KMS-11 (cell line): ENCODE measurements around the gene RFTN2.

ENCODE experiments used
- H2AFZ ChIP-seq: fragments of 200-600 bp; sonication (generic); 2 replicates; pipeline ENCODE4 v1.6.1; 2016; ENCODE audit warnings: antibody characterized with exemption, mixed run types, low read depth
- H3K27ac ChIP-seq: fragments of 200-600 bp; sonication (generic); 2 replicates; pipeline ENCODE4 v1.6.1; 2016; ENCODE audit warnings: mild to moderate bottlenecking, mixed run types
- H3K27me3 ChIP-seq: fragments of 200-600 bp; sonication (generic); 2 replicates; pipeline ENCODE4 v1.6.1; 2017; ENCODE audit warnings: mild to moderate bottlenecking, low read depth, mixed run types, moderate library complexity; ENCODE audit not compliant: insufficient read depth
- H3K36me3 ChIP-seq: fragments of 200-600 bp; sonication (generic); 2 replicates; pipeline ENCODE4 v1.6.1; 2017; ENCODE audit warnings: mild to moderate bottlenecking, mixed run types; ENCODE audit not compliant: insufficient read depth
- H3K4me1 ChIP-seq: fragments of 200-600 bp; sonication (generic); 2 replicates; pipeline ENCODE4 v1.6.1; 2016; ENCODE audit warnings: mild to moderate bottlenecking, low read depth, mixed run types; ENCODE audit not compliant: poor library complexity, severe bottlenecking
- H3K4me2 ChIP-seq: fragments of 200-600 bp; sonication (generic); 2 replicates; pipeline ENCODE4 v1.7.0; 2016; ENCODE audit warnings: mild to moderate bottlenecking, mixed run types
- H3K4me3 ChIP-seq: fragments of 200-600 bp; sonication (generic); IDR thresholded peaks from 2 replicates; pipeline ENCODE4 v1.6.1; 2017; ENCODE audit warnings: low read depth, low read length, mixed read lengths; ENCODE audit not compliant: insufficient read depth
- H3K79me2 ChIP-seq: fragments of 200-600 bp; sonication (generic); 2 replicates; pipeline ENCODE4 v1.6.1; 2016; ENCODE audit warnings: low read depth, mixed run types; ENCODE audit not compliant: insufficient read depth
- H3K9ac ChIP-seq: fragments of 200-600 bp; sonication (generic); 2 replicates; pipeline ENCODE4 v1.6.1; 2016; ENCODE audit warnings: mild to moderate bottlenecking, mixed run types
- H4K20me1 ChIP-seq: fragments of 200-600 bp; sonication (generic); 2 replicates; pipeline ENCODE4 v1.6.1; 2016; ENCODE audit warnings: mild to moderate bottlenecking, mixed run types; ENCODE audit not compliant: insufficient read depth
- CTCF ChIP-seq: fragments of 200-600 bp; sonication (generic); conservative IDR thresholded peaks from 2 replicates; pipeline ENCODE4 v1.6.1; 2017; ENCODE audit warnings: low read depth, mild to moderate bottlenecking, antibody characterized with exemption, low read length, moderate library complexity, mixed read lengths

The RFTN2 gene

GRCh38 chr2:197675246-197675645 lies at the start of gene RFTN2:
Gene RFTN2 (minus strand): TSS chr2:197675587. CDS start chr2:197675458, 129 bp downstream.
- Histone ChIP-seq H3K79me2 (no peaks in the 10 kb centered on the region), H2AFZ (no peak within 1 kb of the TSS), H3K27ac (no peak within 1 kb of the TSS), H4K20me1 (no peaks in the 10 kb centered on the region), H3K4me3 (no peak within 1 kb of the TSS), H3K4me1 (no peaks in the 10 kb centered on the region), H3K4me2 (no peak within 1 kb of the TSS), H3K27me3 (no peaks in the 10 kb centered on the region), H3K9ac (no peak within 1 kb of the TSS), H3K36me3 (no peaks in the 10 kb centered on the region)
- no peak for TF ChIP-seq CTCF

GRCh38 chr2:197717863-197718262 lies 42.5 kb upstream of the RFTN2 start:
- no peak overlapping the region for H3K27ac ChIP-seq
- H2AFZ ChIP-seq, result no peak overlapping the region
- H3K4me1 ChIP-seq, result no peaks in the 10 kb centered on the region
- TF ChIP-seq CTCF, result no peak
- H4K20me1 ChIP-seq, result no peaks in the 10 kb centered on the region
- H3K9ac ChIP-seq, result no peak overlapping the region
- H3K36me3 ChIP-seq, result no peaks in the 10 kb centered on the region
- H3K4me3 ChIP-seq, result no peak overlapping the region
- no peaks in the 10 kb centered on the region for H3K27me3 ChIP-seq
- no peak overlapping the region for H3K4me2 ChIP-seq
- no peaks in the 10 kb centered on the region for H3K79me2 ChIP-seq

- Histone ChIP-seq H3K4me2 (no peak overlapping the region), H3K27ac (no peak overlapping the region), H4K20me1 (peaks cover 16% of the 10 kb centered on the region), H3K79me2 (peaks cover 20% of the 10 kb centered on the region), H3K4me1 (peaks cover 23% of the 10 kb centered on the region), H3K9ac (no peak overlapping the region), H3K4me3 (no peak overlapping the region), H3K36me3 (no peaks in the 10 kb centered on the region), H2AFZ (no peak overlapping the region), H3K27me3 (no peaks in the 10 kb centered on the region)
- no peak for TF ChIP-seq CTCF
Observed at GRCh38 chr2:197713271-197713670, 37.9 kb upstream of the RFTN2 start.

- no peak for TF ChIP-seq CTCF
- no peak overlapping the region for H3K4me2 ChIP-seq
- peaks cover 37% of the 10 kb centered on the region for H3K79me2 ChIP-seq
- H3K4me3 ChIP-seq, result no peak overlapping the region
- H4K20me1 ChIP-seq, result peaks cover 27% of the 10 kb centered on the region
- no peaks in the 10 kb centered on the region for H3K27me3 ChIP-seq
- H3K27ac ChIP-seq, result no peak overlapping the region
- H2AFZ ChIP-seq, result no peak overlapping the region
- no peak overlapping the region for H3K9ac ChIP-seq
- peaks cover 28% of the 10 kb centered on the region for H3K4me1 ChIP-seq
- H3K36me3 ChIP-seq, result no peaks in the 10 kb centered on the region
Observed at GRCh38 chr2:197711578-197711977, 36.2 kb upstream of the RFTN2 start.
